GM23338 (cell line): Measurements from ENCODE around the gene LRTM2. TPM values are rescaled to one million over a fixed set of nuclear protein-coding genes. Genes with fewer than 3 reads are reported as not detected.

Experiments
- ATAC-seq: fragments of 200-7000 bp; cut with Tn5 transposase; 3 replicates; pipeline ENCODE4 v1.9.1; 2020
- DNase-seq: peaks from one replicate; pipeline ENCODE4 v3.0.0-alpha.2; 2015; ENCODE audit warnings: low spot score
- H2AFZ ChIP-seq: fragments of 200-600 bp; sonication (generic); 2 replicates; pipeline ENCODE4 v1.8.0; 2016; ENCODE audit warnings: antibody characterized with exemption, mild to moderate bottlenecking, moderate library complexity
- H3F3A ChIP-seq: fragments of 200-600 bp; sonication (generic); replicated peaks from 2 replicates; pipeline ENCODE4 v1.8.0; 2017; ENCODE audit warnings: antibody characterized with exemption, mixed run types, low read depth
- H3K27ac ChIP-seq: fragments of 200-600 bp; sonication (generic); 2 replicates; pipeline ENCODE4 v1.6.1; 2016; ENCODE audit warnings: low read depth
- H3K27me3 ChIP-seq: fragments of 200-600 bp; sonication (generic); 2 replicates; pipeline ENCODE4 v1.8.0; 2016; ENCODE audit warnings: mild to moderate bottlenecking, mixed run types, moderate library complexity; ENCODE audit not compliant: insufficient read depth
- H3K36me3 ChIP-seq: fragments of 200-600 bp; sonication (generic); 2 replicates; pipeline ENCODE4 v1.8.0; 2016; ENCODE audit warnings: mild to moderate bottlenecking; ENCODE audit not compliant: insufficient read depth
- H3K4me1 ChIP-seq: fragments of 200-600 bp; sonication (generic); 2 replicates; pipeline ENCODE4 v1.8.0; 2016; ENCODE audit warnings: mild to moderate bottlenecking, moderate library complexity; ENCODE audit not compliant: insufficient read depth
- H3K4me2 ChIP-seq: fragments of 200-600 bp; sonication (generic); 2 replicates; pipeline ENCODE4 v1.7.1; 2017; ENCODE audit warnings: mixed run types
- H3K4me3 ChIP-seq: fragments of 200-600 bp; sonication (generic); 2 replicates; pipeline ENCODE4 v1.6.1; 2016; ENCODE audit warnings: mixed run types
- H3K79me2 ChIP-seq: fragments of 200-600 bp; sonication (generic); replicated peaks from 2 replicates; pipeline ENCODE4 v1.8.0; 2017; ENCODE audit warnings: mild to moderate bottlenecking; ENCODE audit not compliant: insufficient read depth
- H3K9me2 ChIP-seq: fragments of 200-600 bp; sonication (generic); 2 replicates; pipeline ENCODE4 v1.8.0; 2017; ENCODE audit not compliant: insufficient read depth
- H4K20me1 ChIP-seq: fragments of 200-600 bp; sonication (generic); replicated peaks from 2 replicates; pipeline ENCODE4 v1.8.0; 2017; ENCODE audit warnings: mild to moderate bottlenecking; ENCODE audit not compliant: insufficient read depth
- H3K27ac Mint-ChIP-seq: 2 replicates; pipeline ENCODE4 v1.8.0; 2020; ENCODE audit warnings: inconsistent platforms, mild to moderate bottlenecking, moderate library complexity, mixed read lengths
- H3K27me3 Mint-ChIP-seq: 3 replicates; pipeline ENCODE4 v1.8.0; 2022; ENCODE audit warnings: low read depth, mild to moderate bottlenecking, moderate library complexity, mixed read lengths, inconsistent platforms; ENCODE audit not compliant: insufficient read depth, poor library complexity
- H3K36me3 Mint-ChIP-seq: 3 replicates; pipeline ENCODE4 v1.8.0; 2021; ENCODE audit warnings: low read depth, mild to moderate bottlenecking, inconsistent platforms, moderate library complexity, mixed read lengths
- H3K4me1 Mint-ChIP-seq: 3 replicates; pipeline ENCODE4 v1.8.0; 2020; ENCODE audit warnings: mild to moderate bottlenecking, inconsistent platforms, mixed read lengths
- H3K4me3 Mint-ChIP-seq: 3 replicates; pipeline ENCODE4 v1.8.0; 2021; ENCODE audit warnings: moderate library complexity, mild to moderate bottlenecking, inconsistent platforms, mixed read lengths
- H3K9me3 Mint-ChIP-seq: 3 replicates; pipeline ENCODE4 v1.8.0; 2020; ENCODE audit warnings: moderate library complexity, mild to moderate bottlenecking, inconsistent platforms, mixed read lengths
- CTCF ChIP-seq, 2 experiments: fragments of 200-600 bp in 1 of 2; sonication (generic) in 1 of 2; conservative IDR thresholded peaks; 2 replicates each; pipeline versions ENCODE4 v1.5.1 to v1.6.1; 2016 to 2017; ENCODE audit warnings: antibody characterized with exemption in 2 of 2, low read depth in 2 of 2, mild to moderate bottlenecking in 2 of 2, moderate library complexity in 1 of 2
- ETS1 ChIP-seq: IDR thresholded peaks from 2 replicates; pipeline ENCODE4 v1.6.1; 2016; ENCODE audit warnings: antibody characterized with exemption
- NANOG ChIP-seq: IDR thresholded peaks from 2 replicates; pipeline ENCODE4 v1.6.1; 2016; ENCODE audit warnings: antibody characterized with exemption, borderline replicate concordance
- POLR2AphosphoS5 ChIP-seq: IDR thresholded peaks from 2 replicates; pipeline ENCODE4 v1.6.1; 2016; ENCODE audit warnings: antibody characterized with exemption, low read depth
- ZNF114 ChIP-seq: fragments of 250-450 bp; sonication (Bioruptor Pico); IDR thresholded peaks from 2 replicates; pipeline ENCODE4 v1.5.0; 2020; ENCODE audit warnings: mild to moderate bottlenecking, moderate library complexity
- polyA plus RNA-seq: library from polyadenylated mRNA; unstranded; fragments of >200 nt; fragmentation: Nextera tagmentation; extraction: Ambion mirVana; gene quantifications from 2 replicates; pipeline ENCODE4 v1.2.1, GENCODE V29; 2016
- total RNA-seq: library from RNA; depleted of rRNA; stranded (reverse); fragments of >200 nt; shearing (Covaris generic); gene quantifications from 2 replicates; pipeline ENCODE4 v1.2.3, GENCODE V29; 2014
- TF ChIP-seq, protein P1 (sequence below): fragments of 250-450 bp; sonication (Bioruptor Pico); IDR thresholded peaks from 2 replicates; pipeline ENCODE4 v1.5.0; 2020; ENCODE audit warnings: mild to moderate bottlenecking, moderate library complexity

The LRTM2 gene
- total and polyA plus RNA-seq, 2 experiments from 2014 or later = 0.08 TPM; not detected in 1

GRCh38 chr12:1870998-1871917 is 50.9 kb downstream of the LRTM2 start:
- H3K79me2 ChIP-seq = no peaks in the 10 kb centered on the region
- no peaks in the 10 kb centered on the region for H3K36me3 ChIP-seq
- Mint-ChIP-seq H3K27ac (no peak overlapping the region), H3K27me3 (peaks cover 9% of the 10 kb centered on the region), H3K4me3 (no peak overlapping the region), H3K4me1 (peaks cover 5% of the 10 kb centered on the region; the same call in 2 of the 3 replicates), H3K36me3 (no peaks in the 10 kb centered on the region), H3K9me3 (no peaks in the 10 kb centered on the region)
- ATAC-seq (no peak), DNase-seq (no peak)
- H3K4me2 ChIP-seq = no peak overlapping the region
- H2AFZ ChIP-seq = no peak overlapping the region
- TF ChIP-seq ZNF114 (CRISPR knock-in tag) = no peak
- no peak for TF ChIP-seq POLR2AphosphoS5
- no peak for TF ChIP-seq NANOG
- TF ChIP-seq, protein P1, sequence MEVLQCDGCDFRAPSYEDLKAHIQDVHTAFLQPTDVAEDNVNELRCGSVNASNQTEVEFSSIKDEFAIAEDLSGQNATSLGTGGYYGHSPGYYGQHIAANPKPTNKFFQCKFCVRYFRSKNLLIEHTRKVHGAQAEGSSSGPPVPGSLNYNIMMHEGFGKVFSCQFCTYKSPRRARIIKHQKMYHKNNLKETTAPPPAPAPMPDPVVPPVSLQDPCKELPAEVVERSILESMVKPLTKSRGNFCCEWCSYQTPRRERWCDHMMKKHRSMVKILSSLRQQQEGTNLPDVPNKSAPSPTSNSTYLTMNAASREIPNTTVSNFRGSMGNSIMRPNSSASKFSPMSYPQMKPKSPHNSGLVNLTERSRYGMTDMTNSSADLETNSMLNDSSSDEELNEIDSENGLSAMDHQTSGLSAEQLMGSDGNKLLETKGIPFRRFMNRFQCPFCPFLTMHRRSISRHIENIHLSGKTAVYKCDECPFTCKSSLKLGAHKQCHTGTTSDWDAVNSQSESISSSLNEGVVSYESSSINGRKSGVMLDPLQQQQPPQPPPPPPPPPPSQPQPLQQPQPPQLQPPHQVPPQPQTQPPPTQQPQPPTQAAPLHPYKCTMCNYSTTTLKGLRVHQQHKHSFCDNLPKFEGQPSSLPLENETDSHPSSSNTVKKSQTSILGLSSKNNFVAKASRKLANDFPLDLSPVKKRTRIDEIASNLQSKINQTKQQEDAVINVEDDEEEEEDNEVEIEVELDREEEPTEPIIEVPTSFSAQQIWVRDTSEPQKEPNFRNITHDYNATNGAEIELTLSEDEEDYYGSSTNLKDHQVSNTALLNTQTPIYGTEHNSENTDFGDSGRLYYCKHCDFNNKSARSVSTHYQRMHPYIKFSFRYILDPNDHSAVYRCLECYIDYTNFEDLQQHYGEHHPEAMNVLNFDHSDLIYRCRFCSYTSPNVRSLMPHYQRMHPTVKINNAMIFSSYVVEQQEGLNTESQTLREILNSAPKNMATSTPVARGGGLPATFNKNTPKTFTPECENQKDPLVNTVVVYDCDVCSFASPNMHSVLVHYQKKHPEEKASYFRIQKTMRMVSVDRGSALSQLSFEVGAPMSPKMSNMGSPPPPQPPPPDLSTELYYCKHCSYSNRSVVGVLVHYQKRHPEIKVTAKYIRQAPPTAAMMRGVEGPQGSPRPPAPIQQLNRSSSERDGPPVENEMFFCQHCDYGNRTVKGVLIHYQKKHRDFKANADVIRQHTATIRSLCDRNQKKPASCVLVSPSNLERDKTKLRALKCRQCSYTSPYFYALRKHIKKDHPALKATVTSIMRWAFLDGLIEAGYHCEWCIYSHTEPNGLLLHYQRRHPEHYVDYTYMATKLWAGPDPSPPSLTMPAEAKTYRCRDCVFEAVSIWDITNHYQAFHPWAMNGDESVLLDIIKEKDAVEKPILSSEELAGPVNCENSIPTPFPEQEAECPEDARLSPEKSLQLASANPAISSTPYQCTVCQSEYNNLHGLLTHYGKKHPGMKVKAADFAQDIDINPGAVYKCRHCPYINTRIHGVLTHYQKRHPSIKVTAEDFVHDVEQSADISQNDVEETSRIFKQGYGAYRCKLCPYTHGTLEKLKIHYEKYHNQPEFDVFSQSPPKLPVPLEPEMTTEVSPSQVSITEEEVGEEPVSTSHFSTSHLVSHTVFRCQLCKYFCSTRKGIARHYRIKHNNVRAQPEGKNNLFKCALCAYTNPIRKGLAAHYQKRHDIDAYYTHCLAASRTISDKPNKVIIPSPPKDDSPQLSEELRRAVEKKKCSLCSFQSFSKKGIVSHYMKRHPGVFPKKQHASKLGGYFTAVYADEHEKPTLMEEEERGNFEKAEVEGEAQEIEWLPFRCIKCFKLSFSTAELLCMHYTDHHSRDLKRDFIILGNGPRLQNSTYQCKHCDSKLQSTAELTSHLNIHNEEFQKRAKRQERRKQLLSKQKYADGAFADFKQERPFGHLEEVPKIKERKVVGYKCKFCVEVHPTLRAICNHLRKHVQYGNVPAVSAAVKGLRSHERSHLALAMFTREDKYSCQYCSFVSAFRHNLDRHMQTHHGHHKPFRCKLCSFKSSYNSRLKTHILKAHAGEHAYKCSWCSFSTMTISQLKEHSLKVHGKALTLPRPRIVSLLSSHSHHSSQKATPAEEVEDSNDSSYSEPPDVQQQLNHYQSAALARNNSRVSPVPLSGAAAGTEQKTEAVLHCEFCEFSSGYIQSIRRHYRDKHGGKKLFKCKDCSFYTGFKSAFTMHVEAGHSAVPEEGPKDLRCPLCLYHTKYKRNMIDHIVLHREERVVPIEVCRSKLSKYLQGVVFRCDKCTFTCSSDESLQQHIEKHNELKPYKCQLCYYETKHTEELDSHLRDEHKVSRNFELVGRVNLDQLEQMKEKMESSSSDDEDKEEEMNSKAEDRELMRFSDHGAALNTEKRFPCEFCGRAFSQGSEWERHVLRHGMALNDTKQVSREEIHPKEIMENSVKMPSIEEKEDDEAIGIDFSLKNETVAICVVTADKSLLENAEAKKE = no peak
- TF ChIP-seq ETS1 = no peak
- TF ChIP-seq CTCF (conservative IDR thresholded peaks at IDR 0.05; ENCODE audit: low read depth in 2 of 2) = no peak
- no peaks in the 10 kb centered on the region for H3K27me3 ChIP-seq
- no peaks in the 10 kb centered on the region for H4K20me1 ChIP-seq
- H3K4me1 ChIP-seq = no peaks in the 10 kb centered on the region
- no peak overlapping the region for H3K27ac ChIP-seq
- H3K4me3 ChIP-seq = no peak overlapping the region
- H3K9me2 ChIP-seq = no peaks in the 10 kb centered on the region
- peaks cover 7% of the 10 kb centered on the region; the same call in 1 of the 2 replicates for H3F3A ChIP-seq
